Measurements from ENCODE around the gene THADA.
A peak's percentile ranks its signal among the peaks of the same experiment; 100 is the strongest.

THADA gene

DNA sequence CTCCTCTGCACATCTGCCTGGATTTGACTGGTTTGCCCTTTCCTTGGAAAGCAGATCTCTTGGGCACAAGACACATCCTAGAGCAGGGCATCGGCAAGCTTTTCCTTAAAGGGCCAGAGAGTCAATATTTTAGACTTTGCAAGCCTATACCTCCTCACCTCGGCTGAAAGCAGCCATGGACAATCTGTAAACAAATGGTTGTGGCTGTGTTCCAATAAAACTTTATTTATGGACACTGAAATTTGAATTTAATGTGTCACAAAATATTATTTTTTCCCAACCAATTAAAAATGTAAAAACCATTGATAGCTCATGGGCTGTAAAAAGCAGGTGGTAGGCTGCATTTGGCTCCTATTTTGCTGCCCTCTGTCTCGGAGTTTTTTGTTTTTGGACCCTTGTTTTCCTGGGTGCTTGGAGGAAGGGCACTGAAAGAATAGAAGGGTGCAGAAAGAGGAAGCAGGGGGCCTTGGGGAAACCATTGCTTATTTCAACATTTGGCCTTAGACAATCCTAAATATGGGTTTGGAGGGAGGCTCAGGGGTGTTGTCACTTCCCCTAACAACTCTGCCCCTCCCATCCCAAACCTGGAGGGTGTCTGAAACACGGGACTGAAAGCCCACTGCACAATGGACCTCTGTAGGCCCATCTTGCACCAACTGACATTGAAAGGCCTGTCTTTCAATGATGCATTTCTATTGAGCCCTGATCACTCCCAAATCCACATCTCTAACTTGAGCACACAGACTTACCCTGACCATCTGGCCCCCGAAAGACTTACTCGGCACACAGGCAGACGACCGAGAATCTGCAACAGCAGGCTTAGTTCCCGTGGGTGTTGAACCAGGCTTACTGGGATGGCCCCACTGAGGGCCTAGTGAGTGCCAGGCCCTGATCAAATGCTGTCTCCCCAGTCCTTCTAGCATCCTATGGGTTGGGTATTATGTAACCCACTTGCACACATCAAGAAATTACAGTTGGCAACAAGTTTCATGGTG is 362.3 kb downstream of the THADA start:
- no peak for DNase-seq

DNA sequence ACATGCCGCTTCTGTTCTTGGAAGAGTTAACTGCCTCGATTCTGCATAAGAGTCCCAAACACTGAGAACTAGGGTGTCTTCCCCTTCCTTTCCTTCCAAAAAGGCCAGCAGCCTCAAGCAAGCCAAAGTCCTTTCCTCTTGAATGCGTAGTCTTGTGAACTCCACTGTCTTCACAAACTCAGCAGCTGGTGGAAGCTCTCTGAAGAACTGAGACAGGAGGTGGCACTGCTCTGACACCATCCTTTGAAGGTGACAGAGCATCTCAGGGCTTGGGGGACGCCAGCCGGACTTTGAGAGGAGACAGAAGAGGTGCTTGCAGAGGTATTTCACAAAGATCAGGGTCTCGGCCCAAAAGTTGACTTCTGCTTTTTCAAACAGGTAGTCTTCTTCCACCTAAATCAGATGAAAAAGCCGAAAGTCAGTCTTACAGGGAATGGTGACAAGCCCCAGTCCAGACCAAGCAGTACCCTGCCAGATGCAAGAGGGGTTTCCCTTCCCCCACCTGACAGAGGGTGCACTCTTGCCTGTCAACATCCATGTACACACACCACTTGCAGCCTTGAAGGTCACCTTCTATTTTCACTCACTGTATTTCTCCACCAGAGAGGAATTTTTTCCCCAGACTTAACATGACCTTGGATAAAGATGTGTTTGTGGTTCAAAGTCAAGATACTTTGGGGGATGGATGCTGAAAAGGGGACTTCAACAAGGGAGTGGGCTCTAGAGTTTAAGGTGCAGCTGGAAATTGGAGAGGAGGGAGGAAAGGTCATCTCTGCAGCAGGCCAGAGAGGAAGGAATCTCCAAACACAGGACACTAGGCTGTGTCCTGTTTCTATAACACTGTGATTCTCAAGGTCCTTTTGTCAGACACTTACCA is 364.6 kb downstream of the THADA start:
- DNase-seq, result no peak

DNA sequence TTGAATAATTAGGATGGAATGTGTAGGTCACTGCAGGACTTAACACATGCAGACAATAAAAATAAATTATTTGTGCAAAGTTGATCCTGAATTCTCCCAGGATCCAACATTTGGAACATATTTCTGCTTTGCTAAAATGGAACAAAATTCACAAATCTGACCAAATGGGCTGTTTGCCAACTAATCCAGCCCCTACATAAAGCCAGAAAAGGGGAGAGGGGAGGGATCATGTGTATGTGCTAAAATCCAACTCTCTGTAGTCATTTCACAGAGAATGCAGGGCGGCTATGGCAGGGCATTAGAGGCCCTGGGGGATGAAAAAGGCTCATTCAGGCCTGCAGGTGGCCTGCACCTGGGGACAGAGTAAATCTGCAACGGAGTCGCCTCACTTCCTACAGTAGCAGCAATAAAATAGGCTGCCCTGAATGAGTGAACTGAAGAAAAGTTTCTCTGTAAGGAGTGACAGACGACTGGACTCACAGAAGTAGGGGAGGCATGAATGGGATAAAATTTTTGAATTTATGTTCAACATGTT is 365.4 kb downstream of the THADA start:
- no peak for DNase-seq

DNA sequence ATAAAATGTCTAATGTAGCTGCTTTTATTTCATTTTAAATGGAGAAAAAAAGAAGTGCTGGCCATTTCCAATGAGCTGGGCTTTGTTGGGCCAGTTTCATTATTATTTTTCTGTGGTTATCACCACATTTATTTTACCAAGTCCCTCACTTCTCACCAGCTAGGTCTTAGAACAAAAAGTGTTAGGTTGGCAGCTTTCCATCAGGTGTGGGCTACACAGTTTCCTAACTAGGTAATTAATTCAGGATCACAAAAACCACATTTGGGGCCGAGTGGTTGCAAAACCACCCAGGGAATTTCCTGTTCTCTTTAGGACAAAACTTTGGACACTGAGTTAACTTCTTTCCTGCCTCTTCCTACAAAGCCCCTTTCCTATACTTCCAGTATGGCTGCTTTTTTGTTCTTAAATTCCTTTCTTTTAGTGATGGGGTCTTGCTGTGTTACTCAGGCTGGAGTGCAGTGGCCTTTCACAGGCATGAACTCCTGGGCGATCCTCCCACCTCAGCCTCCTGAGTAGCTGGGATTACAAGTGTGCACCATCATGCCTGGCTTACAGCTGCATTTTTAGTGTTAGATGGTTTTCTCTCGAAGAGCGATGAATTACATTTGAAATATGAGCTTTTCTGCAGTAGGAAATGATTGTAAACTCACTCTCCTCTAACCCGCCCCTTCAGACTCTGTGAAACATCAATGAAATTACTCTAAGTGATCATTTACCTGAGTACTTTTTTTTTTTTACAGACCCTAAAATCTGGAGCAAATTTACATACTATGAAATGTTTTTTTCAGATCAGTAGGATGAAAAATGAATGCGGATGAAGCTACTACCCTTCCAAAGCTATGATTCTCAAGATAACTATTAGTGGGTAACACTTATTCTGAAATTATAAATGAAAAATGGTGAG is 366.8 kb downstream of the THADA start:
- no peak for DNase-seq

DNA sequence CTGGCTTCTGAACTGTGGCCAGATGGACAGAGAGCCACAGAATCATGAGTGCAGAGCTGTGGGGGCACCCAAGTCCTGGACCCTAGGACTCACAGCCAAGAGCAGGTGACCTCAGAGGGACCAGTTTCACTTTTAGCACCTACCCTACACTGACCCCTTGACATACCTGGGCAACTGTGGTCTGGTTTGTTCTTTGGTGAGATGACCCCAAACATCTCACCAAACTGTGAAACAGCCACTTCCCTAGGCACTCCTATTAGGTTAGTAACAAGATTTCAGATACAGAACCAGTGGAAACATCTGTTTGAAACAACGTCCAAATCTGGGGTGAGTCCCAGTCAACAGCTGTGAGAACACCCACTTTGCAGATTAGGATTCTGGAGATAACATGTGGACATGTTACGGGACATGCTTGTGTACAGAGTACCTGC is 367.5 kb downstream of the THADA start:
- no peak for DNase-seq

DNA sequence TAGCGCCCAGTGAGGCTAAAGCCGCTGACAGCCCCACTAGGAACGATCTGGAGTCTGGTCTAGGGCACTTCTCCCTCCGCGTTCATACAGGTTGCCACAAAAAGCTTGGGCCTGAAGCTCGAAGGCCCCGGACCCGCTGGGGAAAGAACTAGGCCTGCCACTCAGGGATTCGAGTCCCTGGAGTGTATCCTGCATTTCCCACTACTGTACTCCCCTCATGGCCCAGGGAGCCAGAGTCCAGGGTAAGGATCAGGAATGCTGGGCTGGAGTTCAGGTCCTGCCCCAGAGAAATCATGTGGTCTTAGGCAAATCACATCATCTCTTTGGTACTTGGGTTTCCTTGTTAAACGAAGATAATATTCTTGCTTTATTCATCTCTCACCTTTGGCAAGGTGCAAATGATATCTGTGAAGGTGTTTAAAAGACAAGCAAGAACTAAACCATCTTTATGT is 368.0 kb downstream of the THADA start:
- DNase-seq, result no peak

DNA sequence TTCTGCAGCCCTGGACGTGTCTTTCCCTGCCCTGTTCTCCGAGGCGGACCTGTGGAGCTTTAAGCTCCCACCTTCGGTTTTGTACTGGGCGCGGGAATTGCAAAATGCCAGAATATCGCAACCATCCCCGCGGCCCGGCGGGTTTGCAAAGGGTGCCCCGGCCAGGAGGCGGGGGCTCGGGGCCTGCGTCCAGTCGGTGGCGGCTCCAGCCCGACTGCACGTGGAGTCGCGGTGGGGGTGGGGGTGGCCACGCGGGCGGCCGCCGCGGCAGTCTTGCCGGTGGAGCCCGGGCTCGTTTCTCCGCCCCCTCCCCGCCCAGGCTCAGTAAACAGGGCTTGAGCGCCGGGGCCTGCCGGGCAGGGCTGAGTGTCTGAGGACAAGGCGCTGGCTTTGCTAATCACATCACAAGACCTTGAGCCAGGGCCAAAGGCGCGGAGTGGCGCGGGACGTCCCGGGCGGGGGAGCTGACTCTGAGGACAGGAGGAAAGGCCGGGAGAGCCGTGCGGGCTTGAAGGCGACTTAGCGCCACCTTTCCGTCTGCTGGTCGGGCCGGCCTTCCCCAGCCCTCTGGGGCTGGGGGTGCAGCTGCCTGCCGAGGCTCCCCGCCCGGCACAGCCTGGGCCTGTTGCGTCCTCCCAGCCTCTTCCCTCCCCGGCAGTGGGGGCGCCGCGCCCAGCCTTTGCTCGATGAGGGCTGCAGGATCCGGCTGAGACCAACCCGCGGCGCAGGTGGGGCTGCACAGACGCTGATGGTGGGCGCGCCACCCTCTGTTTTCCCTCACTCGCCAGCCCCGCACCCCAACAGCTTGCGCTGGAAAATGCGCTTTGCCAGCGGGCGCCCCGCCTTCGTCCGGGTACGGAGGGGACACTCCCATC is 368.6 kb downstream of the THADA start:
- peak; percentile 72 to 76 for DNase-seq

DNA sequence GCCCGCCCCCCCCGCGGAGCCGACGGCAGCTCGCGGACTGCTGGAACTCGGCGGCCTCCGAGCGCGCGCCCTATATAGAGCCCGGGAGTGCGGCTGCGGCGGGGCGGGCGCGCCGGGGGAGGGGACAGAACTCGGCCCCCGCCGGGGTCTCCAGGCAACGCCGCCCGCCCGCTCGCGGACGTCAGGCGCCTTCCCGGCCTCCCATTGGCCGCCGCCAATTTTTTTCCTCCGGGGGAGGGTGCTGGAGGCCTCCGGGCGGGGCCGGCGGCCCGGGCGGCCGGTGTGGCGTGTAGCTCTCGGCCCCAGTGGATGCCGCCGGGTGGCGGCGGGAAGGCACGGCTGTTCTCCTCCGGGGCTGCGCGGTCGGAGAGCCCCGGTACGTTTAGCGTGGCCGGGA is 369.3 kb downstream of the THADA start, which contains the start of gene ZFP36L2:
TSS of gene ZFP36L2 (minus strand) at position 49 of the 397 bp plus-strand sequence. CDS start 291 bp downstream, outside the sequence.
- peak; percentile 92 to 94 for DNase-seq

DNA sequence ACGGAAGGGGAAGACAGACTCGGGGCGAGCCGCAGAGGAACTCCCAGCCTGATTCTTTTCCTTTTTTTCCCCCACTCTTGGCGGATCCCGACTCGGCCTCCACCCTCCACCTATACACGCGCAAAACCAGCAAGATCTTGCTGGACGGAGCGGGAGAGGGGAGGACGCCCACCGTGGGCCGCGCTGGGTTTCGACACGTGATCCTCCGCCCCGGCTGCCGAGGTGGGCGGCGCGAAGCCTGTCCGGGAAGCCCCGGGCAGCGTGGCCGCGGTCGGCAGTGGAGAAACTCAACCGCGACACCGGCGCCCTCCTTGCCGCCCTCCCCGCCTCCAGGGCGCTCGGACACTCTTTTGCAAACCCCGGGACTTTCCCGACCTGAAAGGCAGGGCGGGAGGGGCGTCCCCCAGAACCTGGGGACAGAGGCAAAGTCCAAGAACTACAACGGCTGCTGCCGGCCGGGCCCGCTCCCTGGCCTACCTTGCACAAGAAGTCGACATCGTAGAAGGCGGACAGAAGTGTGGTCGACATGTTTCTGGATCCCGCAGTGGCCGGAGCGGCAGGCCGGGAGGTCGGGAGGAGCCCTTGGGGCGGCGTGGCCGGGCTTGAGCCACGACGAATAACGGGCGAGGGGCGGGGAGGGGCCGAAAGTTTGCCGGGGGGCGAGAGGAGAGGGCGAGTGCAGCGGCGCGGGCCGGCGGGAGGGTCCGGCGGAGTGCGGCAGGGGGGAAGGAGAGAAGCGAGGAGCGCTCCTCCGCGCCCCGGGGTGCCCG is 369.9 kb downstream of the THADA start:
- peak; percentile 75 to 79 for DNase-seq

DNA sequence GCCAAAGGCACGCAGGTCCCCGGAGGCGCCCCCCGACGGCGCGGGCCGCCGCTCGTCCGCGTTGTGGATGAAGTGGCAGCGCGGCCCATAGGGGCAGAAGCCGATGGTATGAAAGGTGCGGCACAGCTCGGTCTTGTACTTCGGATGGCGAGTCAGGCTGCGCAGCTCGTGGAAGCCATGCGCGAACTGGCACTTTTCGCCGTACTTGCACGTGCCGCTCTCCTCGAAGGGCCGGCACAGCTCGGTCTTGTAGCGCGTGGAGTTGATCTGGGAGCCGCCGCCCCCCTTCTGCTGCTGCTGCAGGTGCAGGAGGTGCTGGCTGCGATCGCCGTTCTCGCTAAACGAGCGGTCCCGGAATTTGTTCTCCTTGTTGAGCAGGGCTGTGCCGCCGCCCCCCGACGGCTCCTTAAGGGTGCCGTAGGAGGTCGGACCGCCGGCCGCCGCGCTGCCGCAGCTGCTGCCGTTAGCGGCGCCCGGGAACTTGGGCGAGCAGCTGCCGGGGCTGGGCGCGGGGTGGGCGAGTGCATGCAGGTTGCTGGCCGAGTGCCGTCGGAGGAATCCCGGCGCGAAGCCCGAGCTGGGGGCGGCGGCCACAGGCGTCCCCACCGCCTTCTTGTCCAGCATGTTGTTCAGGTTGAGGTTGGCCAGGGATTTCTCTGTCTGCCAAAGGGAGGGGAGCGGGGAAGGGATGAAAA is 370.6 kb downstream of the THADA start:
- DNase-seq, result peak; percentile 63 to 69

DNA sequence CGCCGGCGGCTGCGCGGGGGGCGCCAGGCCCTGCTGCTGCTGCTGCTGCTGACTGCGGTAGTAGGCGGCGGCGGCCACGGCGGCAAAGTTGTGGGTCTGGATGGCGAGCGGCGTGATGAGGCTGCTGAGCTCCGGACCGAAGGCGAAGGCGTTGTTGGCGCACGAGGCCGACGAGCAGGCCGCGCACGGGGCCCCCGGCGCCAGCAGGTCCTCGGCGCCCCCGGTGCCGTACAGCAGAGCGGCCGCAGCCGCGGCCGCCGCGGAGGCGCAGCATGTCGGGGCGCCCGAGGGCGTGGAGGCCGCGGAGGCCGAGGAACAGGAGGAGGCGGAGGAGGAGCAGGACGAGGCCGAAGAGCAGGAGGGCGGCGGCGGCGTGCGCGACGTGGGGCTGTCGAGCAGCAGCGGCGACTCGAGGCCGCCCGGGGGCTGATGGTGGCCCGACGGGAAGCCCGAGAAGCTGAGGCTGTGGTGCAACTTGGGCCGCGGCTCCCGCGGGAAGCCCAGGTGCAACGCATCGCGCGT is 371.2 kb downstream of the THADA start:
- peak; percentile 40 to 52 for DNase-seq

DNA sequence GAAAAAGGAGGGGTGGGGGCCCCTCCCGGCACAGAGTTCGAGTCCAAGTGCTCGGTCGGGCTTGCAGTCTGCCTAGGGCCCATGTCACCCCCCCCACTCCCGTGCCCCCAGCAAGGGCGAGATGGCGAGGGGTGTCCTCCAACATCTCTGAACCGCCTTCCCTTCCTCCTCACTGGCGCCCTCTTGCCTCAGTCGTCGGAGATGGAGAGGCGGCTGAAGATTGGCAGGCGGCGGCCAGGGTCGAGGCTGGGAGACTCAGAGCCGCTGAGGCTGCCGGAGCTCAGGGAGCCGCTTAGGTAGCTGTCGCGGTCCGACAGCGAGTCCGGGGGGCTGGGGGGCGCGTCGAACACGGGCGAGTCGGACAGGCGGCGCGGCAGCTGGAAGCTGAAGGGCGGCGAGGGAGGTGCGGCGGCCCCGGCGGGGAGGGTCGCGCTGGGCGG is 371.7 kb downstream of the THADA start:
- peak; percentile 75 to 76 for DNase-seq

DNA sequence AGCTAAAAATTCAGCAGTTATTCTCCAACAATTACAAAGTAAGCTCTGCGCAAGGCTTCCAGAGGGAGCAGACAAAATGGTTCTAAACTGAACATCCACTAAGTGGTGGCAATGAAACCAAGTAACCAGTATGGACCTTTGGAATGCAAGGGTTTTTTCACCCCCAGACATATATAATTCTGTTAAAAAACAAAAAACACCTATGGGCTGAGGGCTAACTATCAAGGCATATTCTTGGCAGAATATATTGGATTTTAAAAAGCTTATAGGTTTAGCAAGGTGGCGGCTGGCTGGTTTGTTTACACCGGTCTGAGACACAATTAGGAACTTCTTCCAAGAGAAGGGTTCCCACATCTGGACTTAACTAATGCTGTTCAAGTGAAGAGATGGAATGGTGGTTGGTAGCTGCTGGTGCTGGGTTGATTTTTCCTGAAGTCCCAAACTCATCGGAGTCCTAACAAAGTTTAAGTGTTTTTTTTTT is 372.3 kb downstream of the THADA start:
- no peak for DNase-seq

DNA sequence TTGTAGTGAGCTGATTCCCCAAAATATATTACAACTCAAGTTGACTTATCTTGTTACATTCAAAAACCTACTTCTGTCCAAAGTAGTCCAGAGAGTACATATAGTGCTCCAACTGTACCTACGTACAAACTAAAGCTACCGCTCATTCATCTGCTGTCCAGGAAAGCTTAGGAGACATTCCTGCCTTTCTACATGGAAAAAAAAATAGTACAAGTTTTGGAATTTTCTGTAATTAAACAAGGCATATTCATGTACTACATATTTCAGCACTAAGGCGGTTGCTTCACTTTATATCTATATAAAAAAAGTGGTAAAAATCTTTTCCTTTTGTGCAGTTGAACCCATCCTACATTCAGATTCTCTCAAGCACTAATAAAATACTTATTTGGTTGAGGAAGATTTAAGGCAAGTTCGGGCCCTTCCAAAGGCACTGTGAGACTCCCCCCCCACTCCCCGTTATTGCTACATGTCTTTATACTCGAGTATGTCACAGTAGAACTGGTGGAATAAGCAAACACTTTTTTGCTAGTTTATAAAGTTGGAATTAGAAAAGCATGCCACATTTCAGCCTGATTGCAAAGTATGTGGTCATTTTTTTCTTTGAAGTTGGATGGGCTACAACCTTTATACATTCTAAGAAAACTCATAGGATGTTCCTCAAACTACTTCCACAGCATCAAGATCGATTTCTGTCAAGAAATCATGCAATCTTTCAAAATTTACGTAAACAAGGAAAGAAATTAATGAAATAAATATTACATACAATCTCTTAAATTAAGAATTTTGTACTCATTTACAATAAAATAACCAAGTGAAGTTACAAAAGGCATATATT is 373.1 kb downstream of the THADA start:
- DNase-seq, result no peak

DNA sequence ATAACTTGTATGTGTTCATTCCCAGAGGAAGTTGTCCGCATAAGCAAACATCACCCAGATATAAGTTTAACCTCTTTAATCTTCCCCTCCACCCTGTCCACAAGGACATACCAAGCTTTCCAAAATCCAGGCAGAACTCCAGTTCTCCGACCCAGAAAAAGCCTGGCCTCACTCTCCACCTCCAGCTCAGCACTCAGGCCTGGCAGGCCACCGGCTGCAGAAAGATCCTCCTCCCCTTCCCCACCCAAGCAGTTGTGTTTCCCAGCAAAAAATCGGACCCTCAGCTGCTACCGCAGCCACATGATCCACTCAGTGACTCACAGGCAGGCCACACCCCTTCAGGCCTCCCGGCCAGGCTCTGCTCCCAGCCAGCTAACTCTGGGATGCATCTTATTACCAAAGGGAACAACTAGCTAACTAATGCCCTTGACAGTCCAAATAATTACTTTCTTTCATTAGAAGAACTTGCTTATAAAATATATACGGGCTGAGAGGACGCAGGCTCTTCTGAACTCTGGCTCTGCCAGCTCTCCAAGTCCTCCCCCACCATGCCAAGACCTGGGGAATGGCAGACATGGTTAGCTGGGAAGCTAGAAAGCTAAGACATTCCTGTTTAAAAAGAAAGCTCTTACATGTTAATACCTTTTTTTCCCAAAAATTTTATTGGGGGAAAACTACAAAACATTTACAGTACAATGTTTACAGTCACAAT is 373.9 kb downstream of the THADA start:
- peak; percentile 71 to 79 for DNase-seq

DNA sequence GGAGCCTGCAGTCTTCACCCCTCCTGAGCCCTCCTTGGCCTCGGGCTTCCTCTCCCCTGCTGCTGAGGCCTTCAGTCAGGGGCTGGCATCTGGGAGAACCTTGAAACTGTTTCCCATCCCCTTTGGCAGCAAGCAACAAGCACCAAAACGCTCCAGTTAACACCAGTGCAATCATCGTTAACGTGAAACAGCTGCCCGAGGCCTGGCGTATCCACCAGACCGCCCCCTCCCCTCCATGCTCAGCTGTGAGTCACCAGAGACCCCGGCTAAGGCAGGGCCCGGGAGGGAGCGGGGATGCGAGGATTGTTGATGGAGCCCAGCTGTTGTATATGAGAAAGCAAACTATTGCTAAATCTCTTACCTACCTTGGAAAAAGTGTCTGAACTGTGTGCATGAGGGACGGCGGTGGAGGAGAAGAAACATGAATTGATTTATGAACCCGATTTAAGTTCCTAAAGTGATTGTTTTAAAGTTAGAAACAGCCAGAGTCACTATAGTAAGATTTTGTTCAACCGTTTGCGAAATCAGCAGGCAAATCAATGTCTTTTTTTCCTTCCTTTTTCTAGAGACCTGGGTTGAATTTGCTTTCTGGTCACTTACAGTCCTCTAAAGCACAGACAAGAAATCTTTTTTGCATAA is 374.6 kb downstream of the THADA start:
- DNase-seq, result peak; percentile 43 to 53

DNA sequence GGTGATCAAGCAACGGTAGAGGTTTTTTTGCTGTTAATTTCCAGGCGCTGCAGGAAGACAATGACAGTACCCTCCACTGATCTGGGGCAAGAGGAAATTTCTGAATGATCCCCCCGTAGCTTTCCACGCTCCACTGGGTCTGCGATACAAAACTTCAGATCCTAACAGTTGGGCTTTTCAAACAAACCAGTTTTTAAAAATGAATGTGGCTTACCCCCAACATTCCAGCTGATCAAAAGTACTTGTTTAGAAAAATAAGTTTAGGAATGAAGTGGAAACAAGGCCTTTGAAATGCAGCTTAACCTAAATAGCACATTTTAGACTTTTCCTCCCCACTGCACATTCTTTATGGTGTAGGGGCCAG is 375.1 kb downstream of the THADA start:
- no peak for DNase-seq
